HG03045 (cell line): Measurements from ENCODE around the gene PRSS27.
A peak's percentile ranks its signal among the peaks of the same experiment; 100 is the strongest.
"Not testable (repeated sequence)": the region's sequence is repeated elsewhere in the genome, so short reads cannot be mapped to it uniquely, and the experiment has no call there.

Experiments
- ATAC-seq: cut with Tn5 transposase; IDR thresholded peaks from one replicate; pipeline ENCODE4 v1.9.1; 2021; ENCODE audit warnings: mild to moderate bottlenecking, moderate library complexity; ENCODE audit not compliant: unreplicated experiment

The PRSS27 gene

GRCh38 chr16:2728034-2728433 is 8.0 kb upstream of the PRSS27 start:
- ATAC-seq, result no peak

- ATAC-seq, result no peak
Observed at GRCh38 chr16:2726923-2727322, 6.9 kb upstream of the PRSS27 start.

DNA sequence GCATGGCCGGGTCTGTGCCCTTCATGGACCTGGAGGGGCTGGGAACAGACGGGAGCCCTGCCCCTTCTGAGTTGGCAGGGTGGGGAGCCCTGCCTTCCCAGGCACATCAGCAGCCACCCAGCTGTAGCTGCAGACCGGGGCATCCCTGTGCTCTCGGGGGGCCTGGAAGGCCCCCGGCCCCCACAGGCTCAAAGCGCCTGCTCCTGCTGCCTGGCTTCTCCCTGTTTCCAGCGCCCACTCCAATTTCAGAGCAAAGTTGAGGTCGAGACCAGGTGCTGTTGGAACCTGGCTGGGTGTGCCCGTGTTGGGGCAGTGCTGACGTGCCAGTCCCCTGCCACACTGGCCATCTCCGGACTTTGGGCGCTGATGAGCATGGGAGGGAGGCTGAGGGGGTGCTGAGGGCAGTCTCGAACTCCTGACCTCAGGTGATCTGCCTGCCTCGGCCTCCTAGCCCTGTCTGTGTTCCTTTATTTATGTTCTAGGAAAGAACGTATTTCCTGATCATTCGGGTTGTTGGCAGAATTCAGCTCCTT is 4.9 kb upstream of the PRSS27 start:
- ATAC-seq, result no peak

DNA sequence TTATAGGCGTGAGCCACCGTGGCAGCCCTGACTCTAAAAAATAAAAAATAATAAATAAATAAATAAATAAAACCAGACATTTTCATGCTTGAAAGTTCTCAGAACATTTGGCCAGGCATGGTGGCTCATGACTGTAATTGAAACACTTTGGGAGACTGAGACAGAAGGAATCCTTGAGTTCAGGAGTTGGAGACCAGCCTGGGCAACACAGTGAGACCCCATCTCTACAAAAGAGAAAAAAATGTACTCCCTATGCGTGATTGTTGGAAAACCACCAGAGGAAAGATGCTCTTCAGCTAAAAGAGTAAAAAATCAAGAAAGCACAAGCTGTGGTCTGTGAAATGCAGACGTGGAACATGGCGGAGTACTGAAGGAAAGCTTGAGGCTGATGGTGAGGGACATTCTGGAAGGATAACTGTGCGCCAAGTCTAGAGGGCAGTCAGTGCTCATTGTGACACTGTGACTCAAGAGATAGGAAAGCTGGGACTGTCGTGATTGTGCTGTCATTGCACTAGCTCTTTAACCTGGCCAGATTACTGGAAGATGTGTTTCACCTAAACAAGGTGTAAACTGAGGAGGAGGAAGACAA is 4.2 kb upstream of the PRSS27 start:
- ATAC-seq, result no peak

DNA sequence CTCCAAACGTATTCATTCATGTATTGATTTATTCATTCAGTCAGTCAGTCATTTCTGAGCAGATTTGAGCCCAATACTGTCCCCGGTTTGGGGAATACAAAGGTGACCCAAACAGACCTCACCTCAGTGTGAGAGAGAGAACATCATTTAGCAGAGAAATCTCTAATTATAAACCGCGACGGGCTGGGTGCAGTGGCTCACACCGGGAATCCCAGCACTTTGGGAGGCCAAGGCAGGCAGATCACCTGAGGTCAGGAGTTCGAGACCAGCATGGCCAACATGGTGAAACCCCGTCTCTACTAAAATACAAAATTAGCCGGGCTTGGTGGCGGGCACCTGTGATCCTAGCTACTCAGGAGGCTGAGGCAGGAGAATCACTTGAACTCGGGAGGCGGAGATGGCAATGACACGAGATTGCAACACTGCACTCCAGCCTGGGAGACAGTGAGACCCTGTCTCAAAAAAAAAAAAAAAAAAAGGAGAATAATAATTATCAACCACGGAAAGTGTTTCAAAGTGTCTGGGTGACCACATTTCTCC is 1.7 kb upstream of the PRSS27 start:
- not testable (repeated sequence) for ATAC-seq

GRCh38 chr16:2720719-2721633 is 952 bp upstream of the PRSS27 start:
- ATAC-seq, result peak; percentile 82

DNA sequence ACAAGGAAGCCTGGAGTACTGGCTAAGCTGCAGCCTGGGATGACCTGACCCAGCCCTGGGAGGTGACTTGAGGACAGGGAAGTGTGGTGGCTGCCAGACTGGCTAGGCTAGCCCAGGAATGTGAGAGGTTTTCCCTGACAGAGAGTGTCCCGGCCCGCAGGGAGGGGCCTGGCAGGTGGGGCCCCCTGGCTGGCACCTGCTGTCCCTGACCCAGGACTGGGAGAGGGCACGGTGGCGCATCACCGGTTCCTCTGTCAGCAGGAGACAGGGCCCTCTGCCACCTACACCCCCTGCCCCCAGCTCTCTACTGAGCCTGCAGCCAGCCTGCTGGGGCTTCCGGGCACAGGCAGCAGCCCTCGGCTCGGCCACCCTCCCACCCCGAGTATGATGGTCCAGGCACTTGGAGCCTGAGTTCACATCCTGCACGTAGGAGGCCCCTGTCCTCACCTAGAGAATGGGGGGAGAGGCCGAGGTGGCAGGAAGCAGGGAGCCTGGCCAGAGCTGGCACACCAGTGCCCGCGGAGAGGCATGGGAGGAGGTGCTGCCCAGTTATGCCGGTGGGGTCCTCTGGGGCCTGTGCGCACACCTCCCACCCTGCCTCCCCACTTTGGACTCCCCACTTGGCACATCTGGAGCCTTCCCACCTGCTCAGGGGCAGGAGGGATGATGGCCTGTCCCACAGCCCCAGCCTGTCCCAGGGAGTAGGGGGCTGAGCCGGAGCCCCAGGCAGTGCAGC is 528 bp downstream of the PRSS27 start:
- ATAC-seq, result no peak

- no peak for ATAC-seq
Observed at GRCh38 chr16:2717383-2718263, 2.4 kb downstream of the PRSS27 start.

GRCh38 chr16:2716948-2717347 is 3.1 kb downstream of the PRSS27 start:
- ATAC-seq, result no peak

DNA sequence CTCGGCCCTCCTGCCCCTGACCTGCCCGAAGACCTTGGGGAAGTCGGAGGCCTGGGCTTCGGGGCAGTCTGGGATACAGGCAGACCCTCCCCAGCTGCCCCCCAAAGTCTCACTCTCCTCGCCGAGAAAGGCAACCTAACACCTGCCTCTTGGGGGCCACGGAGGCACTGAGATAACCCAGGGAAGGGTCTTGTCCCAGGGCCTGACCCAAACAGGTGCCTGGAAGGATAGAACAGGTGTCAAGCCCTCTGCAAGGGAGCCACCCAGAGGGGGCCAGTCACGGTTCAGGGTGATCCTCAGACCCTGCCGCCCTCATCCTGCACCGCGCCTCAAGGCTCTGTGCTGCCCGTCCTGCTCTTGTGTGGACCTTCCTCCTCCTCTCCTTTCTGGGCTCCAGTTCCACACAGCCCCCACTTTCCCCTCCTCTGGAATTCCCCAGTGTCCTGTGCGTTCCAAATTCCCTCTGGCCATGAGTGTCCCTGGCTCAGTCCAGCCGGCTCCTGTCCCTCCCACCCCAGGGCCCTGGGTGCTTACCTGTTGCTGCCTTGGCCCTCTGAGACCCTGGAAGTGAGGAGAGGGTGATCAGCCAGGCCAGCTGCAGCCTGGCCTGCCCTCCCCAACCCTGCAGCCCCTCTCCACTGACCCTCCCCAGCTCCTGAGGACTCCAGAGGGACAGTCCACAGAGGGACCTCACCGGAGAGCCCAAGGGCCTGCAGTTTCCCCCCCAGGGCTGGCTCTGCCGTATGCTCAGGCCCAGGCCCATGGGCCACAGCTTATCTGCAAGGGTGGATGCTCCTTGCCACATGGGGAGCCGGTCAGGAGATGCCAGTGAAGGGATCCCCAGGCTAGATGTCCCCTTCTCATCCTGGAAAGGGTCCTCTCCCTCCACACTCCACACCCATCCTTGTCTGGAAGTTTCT is 3.8 kb downstream of the PRSS27 start:
- ATAC-seq, result no peak

- no peak for ATAC-seq
Observed at GRCh38 chr16:2715519-2715918, 4.5 kb downstream of the PRSS27 start.

GRCh38 chr16:2715064-2715463 is 5.0 kb downstream of the PRSS27 start:
- no peak for ATAC-seq

GRCh38 chr16:2713985-2714774 is 5.8 kb downstream of the PRSS27 start:
- ATAC-seq, result no peak

GRCh38 chr16:2713523-2713922 is 6.5 kb downstream of the PRSS27 start:
- ATAC-seq, result no peak

DNA sequence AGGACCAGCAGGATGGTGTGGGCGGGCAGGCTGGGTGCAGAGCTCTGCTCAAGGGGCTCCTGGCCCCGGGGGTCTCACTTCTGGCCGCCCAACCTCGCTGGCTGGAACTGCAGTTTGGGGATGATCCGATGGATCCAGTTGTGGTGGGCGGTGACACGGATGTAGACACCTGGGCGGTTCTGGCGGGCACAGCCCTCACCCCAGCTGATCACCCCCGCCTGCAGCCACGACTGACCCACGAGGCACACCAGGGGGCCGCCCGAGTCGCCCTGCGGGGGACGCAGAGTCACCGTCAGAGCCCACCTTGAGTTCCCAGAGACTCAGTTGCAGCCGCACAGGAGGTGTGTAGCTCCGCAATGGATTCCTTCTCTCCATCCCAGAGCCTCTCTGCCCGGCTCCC is 7.5 kb downstream of the PRSS27 start:
- no peak for ATAC-seq

GRCh38 chr16:2712063-2712441 is 8.0 kb downstream of the PRSS27 start:
- ATAC-seq, result no peak

DNA sequence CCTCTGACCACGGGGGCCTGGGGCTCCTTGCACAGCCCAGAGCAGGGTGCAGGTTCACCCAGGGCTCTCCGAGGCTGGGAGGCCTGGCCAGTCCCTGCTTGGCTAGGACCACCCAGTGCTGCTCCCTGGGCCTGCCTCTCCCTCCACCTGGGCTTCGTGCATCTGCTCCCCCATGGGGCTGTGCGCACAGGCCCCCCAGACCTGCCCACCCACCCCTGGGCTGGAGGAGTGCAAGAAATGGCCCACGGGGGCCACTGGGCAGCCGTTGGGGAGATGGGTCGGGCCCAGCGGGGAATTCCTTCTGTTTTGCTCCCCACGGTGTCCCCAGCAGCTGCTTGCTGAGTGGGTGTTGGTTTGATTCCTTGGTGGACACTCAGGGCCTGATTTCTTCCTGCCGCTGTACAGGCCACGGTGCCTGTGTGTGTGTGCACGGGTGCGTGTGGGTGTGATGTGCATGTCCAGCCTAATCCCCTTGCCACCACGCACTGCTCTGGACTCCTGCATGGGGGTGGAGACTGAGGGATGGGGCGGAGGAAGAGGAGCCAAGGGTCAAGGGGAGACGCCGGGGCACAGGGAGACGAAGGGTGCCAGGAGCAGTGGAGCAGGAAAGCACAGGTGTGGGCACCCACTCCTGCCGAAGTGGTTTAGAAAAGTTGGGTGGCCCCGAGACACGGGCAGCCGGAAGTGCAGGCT is 8.5 kb downstream of the PRSS27 start:
- no peak for ATAC-seq

GRCh38 chr16:2710711-2711231 is 9.3 kb downstream of the PRSS27 start:
- no peak for ATAC-seq
